ENCODE data around the gene ABHD5. TPM values are rescaled to one million over a fixed set of nuclear protein-coding genes. Genes with fewer than 3 reads are reported as not detected.
"Not testable (repeated sequence)": the region's sequence is repeated elsewhere in the genome, so short reads cannot be mapped to it uniquely, and the experiment has no call there.

ABHD5 gene
- total and polyA plus RNA-seq, 2 experiments from 2014 or later: 32.3 to 45.5 TPM

- in situ Hi-C loops (cut with MboI): no loop called here
- H3K9me2 ChIP-seq (ENCODE audit: insufficient read depth): no peaks in the 10 kb centered on the region
- no peaks in the 10 kb centered on the region for H4K20me1 ChIP-seq (ENCODE audit: insufficient read depth)
- no peaks in the 10 kb centered on the region for H3K9me3 ChIP-seq (ENCODE audit: low read depth)
- H2AFZ ChIP-seq: no peak overlapping the region
- no peaks in the 10 kb centered on the region for H3K79me2 ChIP-seq (ENCODE audit: insufficient read depth)
- no peaks in the 10 kb centered on the region for H3K27me3 ChIP-seq (replicated peaks; ENCODE audit: insufficient read depth)
- TF ChIP-seq EZH2phosphoT487 (IDR thresholded peaks at IDR 0.05; ENCODE audit: insufficient read depth, low read depth) (no peak), EZH2 (IDR thresholded peaks at IDR 0.05; ENCODE audit: insufficient read depth, poor library complexity, severe bottlenecking) (no peak)
- H3K36me3 ChIP-seq (ENCODE audit: low read depth): no peaks in the 10 kb centered on the region
- no peak overlapping the region for H3K27ac ChIP-seq
- H3K4me1 ChIP-seq (ENCODE audit: insufficient read depth): no peaks in the 10 kb centered on the region
- no peak overlapping the region for H3K4me2 ChIP-seq (ENCODE audit: unreplicated experiment)
- H3K9ac ChIP-seq: no peak overlapping the region
- H3K4me3 ChIP-seq: no peak overlapping the region
- H3F3A ChIP-seq (ENCODE audit: insufficient read depth): no peaks in the 10 kb centered on the region
- no peak for DNase-seq
- WGBS, 2 experiments (ENCODE audit: low coverage in 1 of 2, low lambda C conversion rate in 2 of 2, missing lambda C conversion rate in 2 of 2): 81 to 84% methylated on average over 3 of the region's 3 CpGs
Observed at GRCh38 chr3:43674345-43675085, 16.2 kb upstream of the ABHD5 start.

GRCh38 chr3:43675593-43675992 lies 15.1 kb upstream of the ABHD5 start:
- Histone ChIP-seq H2AFZ (no peak overlapping the region), H3K79me2 (ENCODE audit: insufficient read depth) (no peaks in the 10 kb centered on the region), H3F3A (ENCODE audit: insufficient read depth) (no peaks in the 10 kb centered on the region), H3K36me3 (ENCODE audit: low read depth) (no peaks in the 10 kb centered on the region), H4K20me1 (ENCODE audit: insufficient read depth) (no peaks in the 10 kb centered on the region), H3K4me3 (no peak overlapping the region), H3K27me3 (replicated peaks; ENCODE audit: insufficient read depth) (no peaks in the 10 kb centered on the region), H3K9me2 (ENCODE audit: insufficient read depth) (no peaks in the 10 kb centered on the region), H3K4me1 (ENCODE audit: insufficient read depth) (no peaks in the 10 kb centered on the region), H3K4me2 (ENCODE audit: unreplicated experiment) (no peak overlapping the region), H3K9me3 (ENCODE audit: low read depth) (no peaks in the 10 kb centered on the region), H3K27ac (no peak overlapping the region), H3K9ac (no peak overlapping the region)
- no peak for DNase-seq
- TF ChIP-seq EZH2 (IDR thresholded peaks at IDR 0.05; ENCODE audit: insufficient read depth, poor library complexity, severe bottlenecking) (no peak), EZH2phosphoT487 (IDR thresholded peaks at IDR 0.05; ENCODE audit: insufficient read depth, low read depth) (no peak)
- in situ Hi-C loops (cut with MboI): no loop called here

GRCh38 chr3:43676441-43676840 lies 14.3 kb upstream of the ABHD5 start:
- DNase-seq: no peak
- TF ChIP-seq EZH2 (IDR thresholded peaks at IDR 0.05; ENCODE audit: insufficient read depth, poor library complexity, severe bottlenecking) (no peak), EZH2phosphoT487 (IDR thresholded peaks at IDR 0.05; ENCODE audit: insufficient read depth, low read depth) (no peak)
- 52 to 63% methylated on average over 1 of the region's 1 CpG for whole genome bisulfite sequencing, 2 experiments (ENCODE audit: low coverage in 1 of 2, low lambda C conversion rate in 2 of 2, missing lambda C conversion rate in 2 of 2)
- Histone ChIP-seq H3K4me2 (ENCODE audit: unreplicated experiment) (no peak overlapping the region), H3F3A (ENCODE audit: insufficient read depth) (no peaks in the 10 kb centered on the region), H2AFZ (no peak overlapping the region), H3K79me2 (ENCODE audit: insufficient read depth) (no peaks in the 10 kb centered on the region), H3K4me1 (ENCODE audit: insufficient read depth) (no peaks in the 10 kb centered on the region), H4K20me1 (ENCODE audit: insufficient read depth) (no peaks in the 10 kb centered on the region), H3K27ac (no peak overlapping the region), H3K36me3 (ENCODE audit: low read depth) (no peaks in the 10 kb centered on the region), H3K9me3 (ENCODE audit: low read depth) (no peaks in the 10 kb centered on the region), H3K9me2 (ENCODE audit: insufficient read depth) (no peaks in the 10 kb centered on the region), H3K9ac (no peak overlapping the region), H3K27me3 (replicated peaks; ENCODE audit: insufficient read depth) (no peaks in the 10 kb centered on the region), H3K4me3 (no peak overlapping the region)
- in situ Hi-C loops (cut with MboI): no loop called here

GRCh38 chr3:43678375-43678774 lies 12.4 kb upstream of the ABHD5 start:
- H3K79me2 ChIP-seq (ENCODE audit: insufficient read depth); H3K4me2 ChIP-seq (ENCODE audit: unreplicated experiment); H3K27ac ChIP-seq; H3K27me3 ChIP-seq (replicated peaks; ENCODE audit: insufficient read depth); H3K4me1 ChIP-seq (ENCODE audit: insufficient read depth); H2AFZ ChIP-seq; H3K9me2 ChIP-seq (ENCODE audit: insufficient read depth); DNase-seq; H4K20me1 ChIP-seq (ENCODE audit: insufficient read depth); H3F3A ChIP-seq (ENCODE audit: insufficient read depth); H3K36me3 ChIP-seq (ENCODE audit: low read depth); in situ Hi-C loops (cut with MboI); H3K9me3 ChIP-seq (ENCODE audit: low read depth); H3K4me3 ChIP-seq; H3K9ac ChIP-seq: not testable (repeated sequence)
- 80 to 85% methylated on average over 8 of the region's 8 CpGs for WGBS, 2 experiments (ENCODE audit: low coverage in 1 of 2, low lambda C conversion rate in 2 of 2, missing lambda C conversion rate in 2 of 2)

GRCh38 chr3:43678887-43679449 lies 11.8 kb upstream of the ABHD5 start:
- H3K4me2 ChIP-seq (ENCODE audit: unreplicated experiment); H3K4me3 ChIP-seq; H3K27ac ChIP-seq; H3K27me3 ChIP-seq (replicated peaks; ENCODE audit: insufficient read depth); H3K9ac ChIP-seq; H3K9me3 ChIP-seq (ENCODE audit: low read depth); DNase-seq; H3F3A ChIP-seq (ENCODE audit: insufficient read depth); H4K20me1 ChIP-seq (ENCODE audit: insufficient read depth); in situ Hi-C loops (cut with MboI); H3K36me3 ChIP-seq (ENCODE audit: low read depth); H3K4me1 ChIP-seq (ENCODE audit: insufficient read depth); H3K79me2 ChIP-seq (ENCODE audit: insufficient read depth); H2AFZ ChIP-seq; H3K9me2 ChIP-seq (ENCODE audit: insufficient read depth): not testable (repeated sequence)
- WGBS, 2 experiments (ENCODE audit: low coverage in 1 of 2, low lambda C conversion rate in 2 of 2, missing lambda C conversion rate in 2 of 2): 88 to 89% methylated on average over 20 of the region's 20 CpGs

- H3K9me2 ChIP-seq (ENCODE audit: insufficient read depth); H3K27me3 ChIP-seq (replicated peaks; ENCODE audit: insufficient read depth); in situ Hi-C loops (cut with MboI); H3K4me2 ChIP-seq (ENCODE audit: unreplicated experiment); H3K4me1 ChIP-seq (ENCODE audit: insufficient read depth); H3K9ac ChIP-seq; H3K36me3 ChIP-seq (ENCODE audit: low read depth); H3K27ac ChIP-seq; DNase-seq; H3K9me3 ChIP-seq (ENCODE audit: low read depth); H3K79me2 ChIP-seq (ENCODE audit: insufficient read depth); H2AFZ ChIP-seq; H3F3A ChIP-seq (ENCODE audit: insufficient read depth); H3K4me3 ChIP-seq; H4K20me1 ChIP-seq (ENCODE audit: insufficient read depth): not testable (repeated sequence)
- 93% methylated on average over 4 of the region's 4 CpGs for WGBS, 2 experiments (ENCODE audit: low coverage in 1 of 2, low lambda C conversion rate in 2 of 2, missing lambda C conversion rate in 2 of 2)
Observed at GRCh38 chr3:43680857-43681256, 9.9 kb upstream of the ABHD5 start.

All from GM23248 (cell line).